HG03103 (cell line): Measurements from ENCODE around the gene NUP93.

Experiments
- ATAC-seq: cut with Tn5 transposase; IDR thresholded peaks from one replicate; pipeline ENCODE4 v1.9.1; 2021; ENCODE audit warnings: low read depth; ENCODE audit not compliant: unreplicated experiment

The NUP93 gene

DNA sequence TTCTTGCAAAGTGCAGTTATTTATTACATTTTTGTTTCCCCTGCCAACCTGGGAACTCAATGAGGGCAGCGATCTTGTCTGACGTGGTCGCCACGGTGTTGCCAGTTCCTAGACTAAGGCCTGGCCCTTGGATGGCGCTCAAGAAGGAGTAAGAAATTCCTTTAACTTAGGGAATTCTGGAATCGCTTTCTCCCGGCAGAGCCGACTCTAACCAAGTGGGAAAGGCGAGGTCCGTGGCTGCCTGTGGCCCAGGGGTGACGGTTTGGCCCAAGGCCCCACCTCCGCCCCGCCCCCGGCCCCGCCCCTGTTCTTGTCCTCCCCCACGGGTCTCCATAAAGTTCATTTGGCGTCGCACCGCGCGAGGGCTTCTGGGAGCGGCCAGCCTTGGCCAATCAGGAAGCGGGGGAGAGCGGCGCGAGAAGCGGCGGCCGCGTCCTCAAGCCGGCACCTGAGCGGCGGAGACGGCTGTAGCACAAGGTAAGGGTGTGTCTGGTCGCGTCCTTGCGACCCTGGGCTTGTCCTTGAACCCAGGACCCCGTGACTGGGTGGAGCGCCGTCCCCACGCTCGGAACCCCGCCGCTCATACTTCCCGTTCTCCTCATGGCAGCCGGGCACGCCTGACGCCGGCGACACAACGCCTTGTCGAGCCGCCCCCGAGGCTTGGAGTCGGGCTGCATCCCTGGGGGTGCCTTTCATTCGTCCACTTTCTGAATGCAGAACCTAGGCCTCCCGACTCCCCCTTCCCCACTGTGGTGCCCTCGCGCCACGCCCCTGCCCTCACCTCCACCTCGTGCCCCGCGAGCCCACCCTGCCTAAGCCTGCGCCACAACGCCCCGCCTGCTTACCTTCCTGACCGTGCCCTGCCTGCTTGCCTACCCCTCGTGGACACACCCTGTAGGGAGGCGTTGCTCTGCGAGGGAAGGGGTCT is at the start of gene NUP93:
Gene NUP93, plus strand, starts transcription at position 395 of the 928 bp plus-strand sequence. CDS start 18,119 bp downstream, outside the sequence.
- ATAC-seq, result peak; percentile 60

DNA sequence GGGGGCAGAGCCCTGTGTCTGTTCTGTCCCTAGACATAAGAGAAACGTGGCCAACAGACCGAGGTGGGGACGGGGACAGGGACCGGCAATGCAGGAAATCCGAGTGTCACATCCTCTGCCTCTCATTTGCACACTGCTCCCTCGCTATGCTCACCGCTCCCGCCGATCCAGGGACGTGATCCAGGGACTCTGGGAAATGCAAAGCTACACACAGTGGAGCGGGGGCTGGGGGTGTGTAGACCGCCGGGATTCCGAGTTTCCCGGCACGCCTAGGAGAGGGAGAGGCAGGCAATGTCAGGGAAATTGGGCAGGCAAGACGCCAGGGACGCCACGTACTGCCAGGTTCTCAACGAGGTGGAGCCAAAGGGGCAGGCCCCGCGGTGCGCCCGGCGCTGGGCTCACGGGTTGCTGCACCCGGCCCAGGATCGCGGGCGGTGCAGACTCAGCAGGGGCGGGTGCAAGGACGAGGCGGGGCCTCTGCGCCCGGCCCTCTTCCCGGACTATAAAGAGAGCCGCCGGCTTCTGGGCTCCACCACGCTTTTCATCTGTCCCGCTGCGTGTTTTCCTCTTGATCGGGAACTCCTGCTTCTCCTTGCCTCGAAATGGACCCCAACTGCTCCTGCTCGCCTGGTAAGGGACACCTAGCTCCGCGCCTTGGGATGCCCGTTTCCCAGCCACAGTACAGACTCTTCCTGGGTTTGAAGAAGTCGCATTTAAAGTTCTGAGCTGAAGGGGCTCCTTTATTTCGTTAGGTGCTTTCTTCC is 47.8 kb upstream of the NUP93 start, which contains the start of gene MT1X:
Gene MT1X, plus strand, starts transcription at position 532 of the 764 bp plus-strand sequence. Its CDS starts 71 bp downstream, at position 603.
- peak; percentile 96 for ATAC-seq

GRCh38 chr16:56682703-56683397 is 47.1 kb upstream of the NUP93 start:
- no peak for ATAC-seq

GRCh38 chr16:56683424-56684172 is 46.3 kb upstream of the NUP93 start:
- no peak for ATAC-seq

DNA sequence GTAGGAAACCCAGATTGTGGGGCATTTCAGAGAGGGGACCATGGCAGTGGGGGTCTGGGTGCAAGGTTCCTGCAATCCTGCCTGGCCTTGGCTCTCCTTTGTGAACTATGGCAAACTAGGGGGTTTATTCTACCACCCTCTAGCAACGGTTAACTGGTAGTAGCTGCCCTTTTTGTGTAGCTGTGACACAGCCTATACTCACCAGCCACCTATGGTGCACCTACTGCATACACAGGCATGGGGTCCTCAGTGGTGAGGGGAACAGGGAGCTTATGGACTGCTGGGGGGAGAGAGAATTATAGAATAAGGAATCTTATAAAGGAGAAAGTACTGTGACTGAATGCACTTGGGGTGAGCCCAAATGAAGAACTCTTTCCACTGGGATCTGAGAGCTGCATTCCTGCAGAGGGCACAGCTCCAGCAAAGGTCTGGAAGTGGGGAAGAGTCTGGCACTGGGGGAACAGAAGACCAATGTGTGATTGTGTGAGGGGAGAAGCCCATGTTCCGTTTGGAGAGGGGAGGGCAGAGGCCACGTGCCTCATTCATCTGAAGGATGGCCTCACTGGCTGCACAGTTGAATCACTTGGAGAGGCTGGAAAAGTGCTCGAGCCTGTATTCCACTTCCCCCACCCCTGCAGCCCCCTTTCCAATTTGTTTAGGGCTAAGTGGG is 45.5 kb upstream of the NUP93 start:
- no peak for ATAC-seq

DNA sequence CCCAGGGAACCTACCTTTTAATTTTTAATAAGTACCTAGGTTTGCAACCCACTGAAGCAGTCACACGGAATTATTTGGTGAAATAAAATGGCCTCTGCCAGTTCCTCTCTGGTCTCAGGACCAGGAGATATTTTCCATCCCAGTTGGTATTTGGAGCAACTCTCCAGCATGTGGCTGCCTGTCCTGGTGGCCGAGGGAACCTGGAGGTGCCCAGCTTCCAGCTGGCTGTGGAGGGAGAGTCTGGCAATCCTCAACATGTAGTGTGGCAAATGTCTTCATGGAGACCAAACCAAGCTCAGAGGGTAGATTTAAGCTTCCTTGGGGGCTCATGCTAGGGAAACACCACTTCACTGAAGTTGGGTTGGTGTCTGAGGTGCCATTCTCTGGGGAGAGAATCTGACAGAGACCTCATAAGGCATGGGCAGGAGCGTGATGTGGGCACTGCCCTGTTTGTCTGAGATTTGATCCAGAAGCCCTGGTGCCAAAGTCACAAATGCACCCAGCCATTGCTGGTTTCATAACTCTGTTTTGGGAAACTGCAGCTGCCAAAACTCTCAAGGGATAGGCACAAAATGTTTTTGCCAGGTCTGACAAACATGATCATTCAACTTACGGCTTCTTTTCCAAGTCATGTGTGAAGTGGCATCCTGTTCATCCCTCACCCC is 44.9 kb upstream of the NUP93 start:
- ATAC-seq, result no peak

GRCh38 chr16:56686758-56687157 is 43.2 kb upstream of the NUP93 start:
- no peak for ATAC-seq

- no peak for ATAC-seq
Measured at GRCh38 chr16:56688762-56689161, 41.2 kb upstream of the NUP93 start.

DNA sequence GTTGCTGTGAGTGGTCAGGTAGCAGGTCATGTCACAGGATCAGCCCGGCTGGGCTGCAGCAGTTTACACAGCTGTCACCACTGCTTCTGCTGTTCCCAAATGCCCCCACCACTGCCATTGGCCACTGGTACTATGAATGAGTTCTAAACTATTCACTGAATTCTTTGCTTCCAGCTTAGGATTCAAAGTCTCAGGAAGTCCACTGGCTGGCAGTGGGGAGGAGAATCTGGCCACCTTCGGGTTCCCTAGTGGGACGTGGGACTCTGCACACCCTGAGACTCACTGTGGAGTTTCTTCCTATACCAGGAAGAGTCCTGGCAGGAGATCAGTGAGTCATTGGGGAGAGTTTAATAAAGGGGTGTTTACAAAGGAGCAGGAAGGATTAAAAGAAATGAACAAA is 40.8 kb upstream of the NUP93 start:
- ATAC-seq, result no peak

DNA sequence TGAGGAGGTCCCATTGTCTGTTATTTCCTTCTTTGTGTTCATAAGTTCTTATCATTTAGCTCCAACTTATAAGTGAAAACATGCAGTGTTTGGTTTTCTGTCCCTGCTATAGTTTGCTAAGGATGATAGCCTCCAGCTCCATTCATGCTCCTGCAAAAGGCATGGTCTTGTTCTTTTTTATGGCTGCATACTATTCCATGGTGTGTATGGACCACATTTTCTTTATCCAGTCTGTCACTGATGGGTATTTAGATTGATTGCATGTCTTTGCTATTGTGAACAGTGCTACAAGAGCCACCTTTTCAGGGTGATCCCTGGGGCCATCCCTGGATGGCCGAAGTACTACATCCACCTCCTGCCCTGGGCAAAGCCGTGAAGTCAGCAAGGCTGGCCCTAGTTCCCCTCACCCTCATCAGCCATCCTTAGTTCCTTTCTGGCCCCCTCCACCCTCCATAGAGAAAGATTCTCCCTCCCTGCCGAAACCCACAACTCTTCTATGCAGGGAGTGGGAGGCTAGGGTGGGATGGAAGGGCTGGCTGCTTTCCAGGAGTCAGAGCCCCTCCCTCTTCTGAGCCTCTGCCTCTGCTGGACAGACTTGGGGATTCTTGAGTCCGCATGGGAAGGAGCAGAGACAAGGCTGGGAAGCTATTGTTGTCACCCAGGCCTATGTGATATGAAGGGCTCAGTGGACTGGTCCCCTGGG is 39.4 kb upstream of the NUP93 start:
- no peak for ATAC-seq

GRCh38 chr16:56691885-56692284 is 38.0 kb upstream of the NUP93 start:
- ATAC-seq, result no peak

GRCh38 chr16:56695246-56695645 is 34.7 kb upstream of the NUP93 start:
- no peak for ATAC-seq

DNA sequence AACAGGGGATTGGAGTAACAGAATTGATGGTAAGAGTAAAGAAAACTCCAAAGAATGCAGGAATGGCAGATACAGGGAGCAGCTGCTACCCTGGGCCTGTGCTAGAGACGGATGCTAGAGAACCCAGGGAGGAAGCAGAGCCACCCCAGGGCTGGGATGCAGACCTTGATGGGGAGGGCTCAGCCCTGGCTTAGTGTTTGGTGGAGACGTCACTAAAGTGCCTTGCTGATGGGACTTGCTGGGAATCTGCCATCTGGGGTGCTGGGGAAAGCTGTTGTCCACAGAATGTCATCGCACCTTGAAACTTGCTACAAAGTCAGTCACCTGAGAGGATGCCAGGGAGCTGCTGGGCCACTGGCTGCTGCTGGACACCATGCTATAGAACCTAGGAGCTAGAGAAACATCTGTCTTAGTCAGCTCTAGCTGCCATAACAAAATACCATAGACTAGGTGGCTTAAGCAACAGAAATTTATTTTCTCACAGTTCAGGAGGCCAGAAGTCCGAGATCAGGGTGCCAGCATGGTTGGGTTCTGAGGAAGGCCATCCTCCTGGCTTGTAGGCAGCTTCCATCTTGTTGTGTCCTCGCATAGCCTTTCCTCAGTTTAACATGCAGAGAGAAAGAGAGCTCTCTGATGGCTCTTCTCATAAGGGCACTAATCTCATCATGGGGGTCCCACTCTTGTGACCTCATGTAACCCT is 32.3 kb upstream of the NUP93 start:
- ATAC-seq, result no peak

GRCh38 chr16:56700195-56700594 is 29.7 kb upstream of the NUP93 start:
- ATAC-seq, result no peak

DNA sequence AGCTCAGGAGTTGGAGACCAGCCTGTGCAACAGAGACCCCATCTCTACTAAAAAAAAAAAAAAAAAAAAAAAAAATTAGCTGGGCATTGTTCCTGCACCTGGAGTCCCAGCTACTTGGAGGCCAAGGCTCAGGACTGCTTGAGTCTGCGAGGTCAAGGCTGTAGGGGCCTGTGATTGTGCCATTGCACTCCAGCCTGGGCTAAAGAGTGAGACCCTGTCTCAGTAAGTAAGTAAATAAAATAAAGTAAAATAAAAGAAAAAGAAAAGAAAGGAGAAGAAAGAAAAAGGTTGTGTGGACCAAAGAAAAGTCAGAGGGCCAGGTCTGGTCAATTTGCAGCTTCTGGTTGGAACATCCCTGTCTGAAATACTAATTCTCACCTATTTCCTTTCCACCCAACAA is 29.3 kb upstream of the NUP93 start:
- no peak for ATAC-seq

- no peak for ATAC-seq
Measured at GRCh38 chr16:56701534-56701933, 28.4 kb upstream of the NUP93 start.

GRCh38 chr16:56702836-56703235 is 27.1 kb upstream of the NUP93 start:
- no peak for ATAC-seq
